GM23248 (cell line): ENCODE results near the gene VSIG8.

Experiments used
- EZH2 ChIP-seq: fragments of 200-600 bp; sonication (generic); IDR thresholded peaks from 2 replicates; pipeline ENCODE4 v1.6.1; 2018; ENCODE audit warnings: antibody characterized with exemption, mild to moderate bottlenecking; ENCODE audit not compliant: insufficient read depth, poor library complexity, severe bottlenecking
- EZH2phosphoT487 ChIP-seq: fragments of 200-600 bp; sonication (generic); IDR thresholded peaks from 2 replicates; pipeline ENCODE4 v1.6.1; 2018; ENCODE audit warnings: antibody characterized with exemption, moderate library complexity, mild to moderate bottlenecking, low read depth; ENCODE audit not compliant: insufficient read depth

DNA sequence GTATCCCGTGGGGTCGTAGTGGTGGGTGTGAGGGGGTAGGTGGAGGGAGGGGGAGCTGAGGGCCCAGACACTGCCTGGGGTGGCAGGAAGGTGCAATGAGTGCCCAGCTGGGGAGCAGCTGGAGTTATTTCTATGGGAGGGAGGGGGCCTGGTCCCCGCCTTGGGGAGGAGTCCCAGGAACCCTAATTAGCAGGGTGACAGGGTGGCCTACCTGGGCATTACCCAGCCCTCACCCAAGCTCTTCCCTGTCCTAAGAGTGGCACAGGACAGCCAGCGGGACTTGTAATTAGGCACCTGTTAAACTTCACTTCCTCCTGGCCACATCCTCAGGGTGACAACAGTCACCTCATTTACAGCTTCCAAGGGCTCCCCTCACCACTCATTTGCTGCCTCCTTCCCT lies at the start of gene VSIG8:
- TF ChIP-seq EZH2phosphoT487 (no peak), EZH2 (no peak)
